Endothelial cell of umbilical vein (primary cell): Measurements from ENCODE around the gene VSTM2B. TPM values are rescaled to one million over a fixed set of nuclear protein-coding genes. Genes with fewer than 3 reads are reported as not detected.

Experiments used
- BruUV-seq: library from RNA; stranded (reverse); fragments of 400-500 nt; replicated peaks from 2 replicates; lab custom pipeline; 2021; lab: Mats Ljungman, UMichigan
- CTCF ChIA-PET: fragments of 300-600, 350-600 bp; sonication (Branson Sonifier 250); formaldehyde crosslinking; loops from one replicate; lab custom pipeline; 2021; ENCODE audit warnings: antibody characterized with exemption, inconsistent platforms; lab: Charles Lee
- POLR2A ChIA-PET: fragments of 300-600, 350-600 bp; sonication (Branson Sonifier 250); formaldehyde crosslinking; loops from one replicate; lab custom pipeline; 2021; ENCODE audit warnings: antibody characterized with exemption, inconsistent platforms; lab: Charles Lee
- DNase-seq: peaks from one replicate; pipeline ENCODE4 v3.0.0-alpha.2; 2011; ENCODE audit warnings: low read depth, low spot score
- FAIRE-seq: peaks from 2 replicates; lab custom pipeline; 2011; peaks lifted over from hg19 to GRCh38; lab: Jason Lieb, UNC
- H2AFZ ChIP-seq: 2 replicates; pipeline ENCODE4 v1.6.0; 2012; ENCODE audit warnings: low read depth, low read length, control low read depth, inconsistent platforms
- H3K27ac ChIP-seq: 2 replicates; pipeline ENCODE4 v1.5.1; 2011; ENCODE audit warnings: low read depth, mild to moderate bottlenecking, control low read depth, low read length, moderate library complexity; ENCODE audit not compliant: insufficient read depth
- H3K27me3 ChIP-seq, 2 experiments: 2 replicates each; pipeline versions ENCODE4 v1.6.0 to v1.6.1; 2011; ENCODE audit warnings: low read length in 2 of 2, mixed read lengths in 1 of 2; ENCODE audit not compliant: control insufficient read depth in 2 of 2, insufficient read depth in 2 of 2
- H3K36me3 ChIP-seq, 2 experiments: 2 replicates in 1 of 2; 3 replicates in 1 of 2; pipeline ENCODE4 v1.5.1; 2011; ENCODE audit warnings: low read length in 2 of 2, mild to moderate bottlenecking in 1 of 2, moderate library complexity in 1 of 2; ENCODE audit not compliant: control insufficient read depth in 2 of 2, insufficient read depth in 2 of 2; ENCODE audit errors: extremely low read depth in 1 of 2
- H3K4me1 ChIP-seq: 3 replicates; pipeline ENCODE4 v1.5.1; 2011; ENCODE audit warnings: mild to moderate bottlenecking, low read length; ENCODE audit not compliant: control insufficient read depth, insufficient read depth; ENCODE audit errors: extremely low read depth
- H3K4me2 ChIP-seq: 2 replicates; pipeline ENCODE4 v1.6.1; 2011; ENCODE audit warnings: low read length, control low read depth, mixed read lengths; ENCODE audit not compliant: insufficient read depth
- H3K4me3 ChIP-seq, 3 experiments: fragments of 200-600 bp in 1 of 3; sonication (generic), shearing (Covaris generic) in 1 of 3; replicated peaks in 1 of 3; 2 replicates each; pipeline ENCODE4 v1.5.1; 2011 to 2016; ENCODE audit warnings: control low read depth in 3 of 3, low read length in 3 of 3, mild to moderate bottlenecking in 2 of 3, inconsistent platforms in 1 of 3, low read depth in 1 of 3, moderate library complexity in 1 of 3; ENCODE audit not compliant: insufficient read depth in 1 of 3
- H3K79me2 ChIP-seq: 2 replicates; pipeline ENCODE4 v1.6.0; 2012; ENCODE audit warnings: low read length, inconsistent platforms; ENCODE audit not compliant: control insufficient read depth, insufficient read depth
- H3K9ac ChIP-seq: replicated peaks from 2 replicates; pipeline ENCODE3; 2011; ENCODE audit warnings: low read length, control low read depth; ENCODE audit not compliant: insufficient read depth; ENCODE audit errors: extremely low read depth
- H3K9me1 ChIP-seq: replicated peaks from 3 replicates; pipeline ENCODE4 v1.6.0; 2011; ENCODE audit warnings: mild to moderate bottlenecking, low read length; ENCODE audit not compliant: control insufficient read depth, insufficient read depth; ENCODE audit errors: extremely low read depth
- H3K9me3 ChIP-seq: replicated peaks from 2 replicates; pipeline ENCODE4 v1.5.1; 2012; ENCODE audit warnings: low read length, inconsistent platforms; ENCODE audit not compliant: control insufficient read depth, insufficient read depth
- H4K20me1 ChIP-seq: replicated peaks from 2 replicates; pipeline ENCODE3; 2011; ENCODE audit warnings: mild to moderate bottlenecking, low read length; ENCODE audit not compliant: control insufficient read depth, insufficient read depth; ENCODE audit errors: extremely low read depth
- EZH2 ChIP-seq: IDR thresholded peaks from 2 replicates; pipeline ENCODE4 v1.6.1; 2012; ENCODE audit warnings: borderline replicate concordance, low read depth, mild to moderate bottlenecking, moderate library complexity, low read length, inconsistent platforms; ENCODE audit not compliant: severe bottlenecking
- FOS ChIP-seq: IDR thresholded peaks from 2 replicates; pipeline ENCODE4 v1.6.1; 2011; ENCODE audit warnings: mild to moderate bottlenecking, low read length, moderate library complexity, borderline replicate concordance; ENCODE audit not compliant: insufficient read depth
- GATA2 ChIP-seq: IDR thresholded peaks from 2 replicates; pipeline ENCODE4 v1.7.0; 2011; ENCODE audit warnings: low read depth, mild to moderate bottlenecking, moderate library complexity, mixed read lengths, low read length; ENCODE audit not compliant: insufficient read length, insufficient read depth
- JUN ChIP-seq: IDR thresholded peaks from 2 replicates; pipeline ENCODE4 v1.6.1; 2011; ENCODE audit warnings: borderline replicate concordance, low read depth; ENCODE audit not compliant: insufficient read length, insufficient read depth
- MAX ChIP-seq: IDR thresholded peaks from 2 replicates; pipeline ENCODE4 v1.6.1; 2011; ENCODE audit not compliant: insufficient read depth, insufficient read length
- MYC ChIP-seq: IDR thresholded peaks from one replicate; pipeline ENCODE4 v1.6.1; 2011; ENCODE audit warnings: mild to moderate bottlenecking, low read depth, low read length
- POLR2A ChIP-seq: IDR thresholded peaks from 2 replicates; pipeline ENCODE4 v1.6.1; 2012; ENCODE audit warnings: low read depth, mild to moderate bottlenecking, control low read depth, low read length
- POLR2AphosphoS5 ChIP-seq: IDR thresholded peaks from 2 replicates; pipeline ENCODE4 v1.6.1; 2012; ENCODE audit warnings: low read depth, mild to moderate bottlenecking, control low read depth, low read length, moderate library complexity; ENCODE audit not compliant: insufficient read depth
- dilution Hi-C: fragments of 300-500 bp; cut with MboI; formaldehyde crosslinking; loops from one replicate; pipeline ENCODE4 v1.15.0; 2019; ENCODE audit warnings: low sequenced_read_pairs; ENCODE audit not compliant: extremely low pct_ligation_motif_present
- intact Hi-C: fragments of 100-400 bp; cut with micrococcal nuclease; formaldehyde crosslinking; loops from one replicate; pipeline ENCODE4 v1.10.0; 2022
- polyA plus RNA-seq, 4 experiments: library from polyadenylated mRNA; depleted of rRNA in 3 of 4; stranded (reverse) in 3 of 4; unstranded in 1 of 4; fragments of >200 nt; gene quantifications; 2 replicates each; pipeline versions ENCODE4 v1.2.1 to v1.2.3, GENCODE V29; 2011 to 2012; ENCODE audit warnings: missing spikeins in 1 of 4
- total RNA-seq: library from RNA; stranded (reverse); gene quantifications from 2 replicates; pipeline ENCODE4 v1.2.3, GENCODE V29; 2021
- TF ChIP-seq, protein P1 (sequence below), 2 donors: IDR thresholded peaks; 1 replicate in 1 of 2; 2 replicates in 1 of 2; pipeline ENCODE4 v1.5.1; 2011; ENCODE audit warnings: low read length in 2 of 2, mild to moderate bottlenecking in 2 of 2, moderate library complexity in 2 of 2, control low read depth in 1 of 2, inconsistent platforms in 1 of 2, low read depth in 1 of 2; ENCODE audit not compliant: insufficient read depth in 1 of 2; ENCODE audit errors: extremely low read depth in 1 of 2

Gene VSTM2B
- total and polyA plus RNA-seq, 2 donors (not counting 3 experiments of a cell fraction or from before 2014, with no cell fraction given), result not detected

DNA sequence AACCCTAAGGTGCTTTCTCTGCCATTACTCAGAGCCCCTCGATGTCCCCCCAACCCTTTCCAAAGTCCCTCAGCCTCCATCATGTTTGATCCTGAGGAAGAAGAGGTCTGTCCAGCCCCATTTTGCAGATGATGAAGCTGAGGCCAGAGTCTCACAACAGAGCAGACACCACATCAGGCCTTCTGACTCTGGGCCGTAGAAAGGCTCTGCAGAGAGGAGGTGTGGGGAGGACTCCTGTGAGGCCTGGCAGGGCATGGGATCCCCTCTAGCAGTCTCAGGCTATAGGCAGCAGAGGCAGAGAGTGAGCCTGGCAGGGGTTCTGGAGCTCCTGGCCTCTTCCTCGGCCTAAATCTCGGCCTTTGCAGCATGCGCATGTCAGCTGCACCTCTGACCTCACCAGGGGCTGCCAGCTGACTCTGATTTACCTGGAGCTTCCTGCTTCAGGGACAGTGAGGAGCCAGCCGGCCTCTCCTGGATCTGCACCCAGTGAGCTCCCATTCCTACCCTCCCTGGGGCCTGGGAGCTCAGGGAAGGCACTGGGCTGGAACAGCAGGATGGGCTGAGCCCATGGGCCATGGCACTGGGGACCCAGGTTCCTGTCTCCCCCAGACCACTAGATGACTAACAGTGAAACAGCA lies 41.7 kb upstream of the VSTM2B start:
- CTCF ChIA-PET, result no interaction called here
- H3K27ac ChIP-seq, result no peak overlapping the region
- no peak overlapping the region for H3K9ac ChIP-seq
- H4K20me1 ChIP-seq, result no peaks in the 10 kb centered on the region
- POLR2A ChIA-PET, result no interaction called here
- no peaks in the 10 kb centered on the region for H3K9me1 ChIP-seq
- H3K36me3 ChIP-seq, result no peaks in the 10 kb centered on the region
- TF ChIP-seq MYC (no peak), JUN (no peak), GATA2 (no peak), EZH2 (no peak), POLR2AphosphoS5 (no peak), MAX (no peak)
- H3K79me2 ChIP-seq, result no peaks in the 10 kb centered on the region
- intact Hi-C loops (no loop called here), dilution Hi-C loops (no loop called here)
- no peak overlapping the region for H3K4me3 ChIP-seq
- H3K4me1 ChIP-seq, result no peaks in the 10 kb centered on the region
- DNase-seq, result no peak
- H3K9me3 ChIP-seq, result peaks cover 2% of the 10 kb centered on the region
- no peak overlapping the region for H2AFZ ChIP-seq
- FAIRE-seq, result no peak
- H3K4me2 ChIP-seq, result no peak overlapping the region
- no peaks in the 10 kb centered on the region for H3K27me3 ChIP-seq
- BruUV-seq, result no TSS peak

DNA sequence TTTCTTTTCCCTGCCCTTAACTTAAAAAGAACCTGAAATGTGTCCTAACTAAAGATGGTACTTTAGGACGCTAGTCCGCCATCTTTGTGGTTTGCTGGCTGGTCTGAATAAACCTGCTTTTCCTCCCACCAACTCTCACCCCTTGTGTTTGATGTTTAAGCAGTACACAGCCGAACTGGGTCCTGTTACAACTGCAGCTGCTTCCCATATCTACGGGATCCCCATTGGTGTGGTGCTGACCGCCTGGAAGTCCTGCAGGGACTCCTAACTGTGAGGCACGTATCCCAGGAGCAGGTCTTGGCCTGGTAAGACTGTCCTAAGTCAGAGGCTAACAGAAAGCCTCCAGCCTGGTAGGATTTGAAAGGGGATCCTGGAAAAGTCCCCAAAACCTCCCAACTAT lies 40.9 kb upstream of the VSTM2B start:
- Histone ChIP-seq H3K4me3 (no peak overlapping the region), H3K4me2 (no peak overlapping the region), H3K9me1 (no peaks in the 10 kb centered on the region), H3K36me3 (no peaks in the 10 kb centered on the region), H3K79me2 (no peaks in the 10 kb centered on the region), H3K27ac (no peak overlapping the region), H2AFZ (no peak overlapping the region), H4K20me1 (no peaks in the 10 kb centered on the region), H3K9ac (no peak overlapping the region), H3K9me3 (peaks cover 2% of the 10 kb centered on the region), H3K27me3 (no peaks in the 10 kb centered on the region), H3K4me1 (no peaks in the 10 kb centered on the region)
- no TSS peak for BruUV-seq
- dilution Hi-C loops (no loop called here), intact Hi-C loops (no loop called here)
- no peak for FAIRE-seq
- CTCF ChIA-PET, result no interaction called here
- TF ChIP-seq GATA2 (no peak), MYC (no peak), POLR2A (no peak), JUN (no peak), FOS (no peak), MAX (no peak), EZH2 (no peak), POLR2AphosphoS5 (no peak)
- TF ChIP-seq, protein P1, sequence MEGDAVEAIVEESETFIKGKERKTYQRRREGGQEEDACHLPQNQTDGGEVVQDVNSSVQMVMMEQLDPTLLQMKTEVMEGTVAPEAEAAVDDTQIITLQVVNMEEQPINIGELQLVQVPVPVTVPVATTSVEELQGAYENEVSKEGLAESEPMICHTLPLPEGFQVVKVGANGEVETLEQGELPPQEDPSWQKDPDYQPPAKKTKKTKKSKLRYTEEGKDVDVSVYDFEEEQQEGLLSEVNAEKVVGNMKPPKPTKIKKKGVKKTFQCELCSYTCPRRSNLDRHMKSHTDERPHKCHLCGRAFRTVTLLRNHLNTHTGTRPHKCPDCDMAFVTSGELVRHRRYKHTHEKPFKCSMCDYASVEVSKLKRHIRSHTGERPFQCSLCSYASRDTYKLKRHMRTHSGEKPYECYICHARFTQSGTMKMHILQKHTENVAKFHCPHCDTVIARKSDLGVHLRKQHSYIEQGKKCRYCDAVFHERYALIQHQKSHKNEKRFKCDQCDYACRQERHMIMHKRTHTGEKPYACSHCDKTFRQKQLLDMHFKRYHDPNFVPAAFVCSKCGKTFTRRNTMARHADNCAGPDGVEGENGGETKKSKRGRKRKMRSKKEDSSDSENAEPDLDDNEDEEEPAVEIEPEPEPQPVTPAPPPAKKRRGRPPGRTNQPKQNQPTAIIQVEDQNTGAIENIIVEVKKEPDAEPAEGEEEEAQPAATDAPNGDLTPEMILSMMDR (IDR thresholded peaks at IDR 0.05; ENCODE audit: extremely low read depth in 1 of 2, insufficient read depth in 1 of 2, low read depth in 1 of 2, low read length in 2 of 2), result no peak
- DNase-seq, result no peak
- POLR2A ChIA-PET, result no interaction called here
